Neutrophil (primary cell): ENCODE measurements around the gene SAFB2.

Source experiments
- H3K27ac ChIP-seq: fragments of 200-600 bp; sonication (generic); 2 replicates; pipeline ENCODE4 v1.5.1; 2016; ENCODE audit warnings: mild to moderate bottlenecking, moderate library complexity
- H3K27me3 ChIP-seq: fragments of 200-600 bp; sonication (generic); 2 replicates; pipeline ENCODE4 v1.6.0; 2016; ENCODE audit warnings: mild to moderate bottlenecking
- H3K36me3 ChIP-seq: fragments of 200-600 bp; sonication (generic); 2 replicates; pipeline ENCODE4 v1.5.1; 2017
- H3K4me1 ChIP-seq, 2 experiments: fragments of 200-600 bp in 1 of 2; sonication (generic) in 1 of 2; 1 replicate in 1 of 2; 2 replicates in 1 of 2; pipeline versions ENCODE4 v1.5.1 to v1.6.1; 2013 to 2016; ENCODE audit warnings: low read depth in 1 of 2, low read length in 1 of 2, mild to moderate bottlenecking in 1 of 2, moderate library complexity in 1 of 2; ENCODE audit not compliant: control insufficient read depth in 1 of 2, insufficient read depth in 1 of 2
- H3K4me3 ChIP-seq, 2 experiments: fragments of 200-600 bp in 1 of 2; sonication (generic) in 1 of 2; 1 replicate in 1 of 2; 2 replicates in 1 of 2; pipeline ENCODE4 v1.5.1; 2013 to 2016; ENCODE audit warnings: low read depth in 1 of 2, low read length in 1 of 2, mild to moderate bottlenecking in 1 of 2, moderate library complexity in 1 of 2
- H3K9me3 ChIP-seq: fragments of 200-600 bp; sonication (generic); 2 replicates; pipeline ENCODE4 v1.5.1; 2016
- CTCF ChIP-seq: fragments of 200-600 bp; sonication (generic); IDR thresholded peaks from 2 replicates; pipeline ENCODE4 v1.5.1; 2016; ENCODE audit warnings: antibody characterized with exemption

The SAFB2 gene

GRCh38 chr19:5621945-5622464 is 571 bp downstream of the SAFB2 start:
- H3K9me3 ChIP-seq = no peaks in the 10 kb centered on the region
- TF ChIP-seq CTCF = no peak
- H3K27ac ChIP-seq = peak overlapping the region; percentile 96
- H3K4me1 ChIP-seq = peaks cover 40 to 52% of the 10 kb centered on the region in 2 experiments
- peaks cover 42% of the 10 kb centered on the region for H3K36me3 ChIP-seq
- no peaks in the 10 kb centered on the region for H3K27me3 ChIP-seq
- H3K4me3 ChIP-seq = peak overlapping the region; percentile 92 to 95

GRCh38 chr19:5621311-5621944 is 1.1 kb downstream of the SAFB2 start:
- Histone ChIP-seq H3K27me3 (no peaks in the 10 kb centered on the region), H3K27ac (peak overlapping the region; percentile 96), H3K9me3 (no peaks in the 10 kb centered on the region), H3K4me3 (peak overlapping the region; percentile 92 to 95), H3K4me1 (peaks cover 34 to 46% of the 10 kb centered on the region in 2 experiments), H3K36me3 (peaks cover 41% of the 10 kb centered on the region)
- no peak for TF ChIP-seq CTCF

GRCh38 chr19:5619946-5620345 is 2.6 kb downstream of the SAFB2 start:
- Histone ChIP-seq H3K27me3 (no peaks in the 10 kb centered on the region), H3K36me3 (peaks cover 51% of the 10 kb centered on the region), H3K4me1 (peaks cover 23 to 36% of the 10 kb centered on the region in 2 experiments), H3K9me3 (no peaks in the 10 kb centered on the region), H3K27ac (no peak overlapping the region), H3K4me3 (no peak overlapping the region)
- TF ChIP-seq CTCF = no peak

- Histone ChIP-seq H3K36me3 (peaks cover 64% of the 10 kb centered on the region), H3K27ac (no peak overlapping the region), H3K4me3 (no peak overlapping the region), H3K9me3 (no peaks in the 10 kb centered on the region), H3K27me3 (no peaks in the 10 kb centered on the region), H3K4me1 (peaks cover 16 to 23% of the 10 kb centered on the region in 2 experiments)
- TF ChIP-seq CTCF = no peak
Observed at GRCh38 chr19:5618591-5618990, 4.0 kb downstream of the SAFB2 start.

GRCh38 chr19:5617080-5617479 is 5.5 kb downstream of the SAFB2 start:
- H3K9me3 ChIP-seq = no peaks in the 10 kb centered on the region
- no peak overlapping the region for H3K27ac ChIP-seq
- peaks cover 16 to 19% of the 10 kb centered on the region in 2 experiments for H3K4me1 ChIP-seq
- no peaks in the 10 kb centered on the region for H3K27me3 ChIP-seq
- no peak overlapping the region for H3K4me3 ChIP-seq
- peaks cover 79% of the 10 kb centered on the region for H3K36me3 ChIP-seq
- no peak for TF ChIP-seq CTCF
